DOHH2 (cell line): ENCODE measurements around the gene PLXNA2.

Experiments used
- H3F3A ChIP-seq: fragments of 200-600 bp; sonication (generic), shearing (Covaris generic); 2 replicates; pipeline ENCODE4 v1.6.0; 2016; ENCODE audit warnings: antibody characterized with exemption, mild to moderate bottlenecking; ENCODE audit not compliant: control insufficient read depth, insufficient read depth
- H3K27ac ChIP-seq: fragments of 200-600 bp; sonication (generic); 2 replicates; pipeline ENCODE4 v1.5.1; 2014; ENCODE audit warnings: low read depth, mild to moderate bottlenecking, low read length, moderate library complexity
- H3K27me3 ChIP-seq: fragments of 200-600 bp; sonication (generic); 2 replicates; pipeline ENCODE4 v1.6.1; 2014; ENCODE audit warnings: mild to moderate bottlenecking, low read length, mixed read lengths; ENCODE audit not compliant: control insufficient read depth
- H3K36me3 ChIP-seq: fragments of 200-600 bp; sonication (generic); 2 replicates; pipeline ENCODE4 v1.6.1; 2014; ENCODE audit warnings: mild to moderate bottlenecking, low read length, moderate library complexity, mixed read lengths; ENCODE audit not compliant: control insufficient read depth
- H3K4me1 ChIP-seq: fragments of 200-600 bp; sonication (generic); 2 replicates; pipeline ENCODE4 v1.6.1; 2014; ENCODE audit warnings: mild to moderate bottlenecking, low read length, mixed read lengths; ENCODE audit not compliant: control insufficient read depth
- H3K4me2 ChIP-seq: fragments of 200-600 bp; sonication (generic); 2 replicates; pipeline ENCODE4 v1.6.0; 2014; ENCODE audit warnings: mild to moderate bottlenecking, low read length, moderate library complexity
- H3K4me3 ChIP-seq: fragments of 200-600 bp; sonication (generic); 2 replicates; pipeline ENCODE4 v1.5.1; 2014; ENCODE audit warnings: mild to moderate bottlenecking, low read length, mixed read lengths
- H3K79me2 ChIP-seq: fragments of 200-600 bp; sonication (generic); 2 replicates; pipeline ENCODE4 v1.6.1; 2014; ENCODE audit warnings: mild to moderate bottlenecking, low read length, mixed read lengths; ENCODE audit not compliant: control insufficient read depth
- H3K9me2 ChIP-seq: fragments of 200-600 bp; sonication (generic); replicated peaks from 2 replicates; pipeline ENCODE4 v1.6.1; 2014; ENCODE audit warnings: mild to moderate bottlenecking, low read length, mixed read lengths; ENCODE audit not compliant: control insufficient read depth
- H3K9me3 ChIP-seq: fragments of 200-600 bp; sonication (generic); 2 replicates; pipeline ENCODE4 v1.6.1; 2014; ENCODE audit warnings: antibody characterized with exemption, low read length, mixed read lengths; ENCODE audit not compliant: control insufficient read depth, insufficient read depth
- H4K20me1 ChIP-seq: fragments of 200-600 bp; sonication (generic); 2 replicates; pipeline ENCODE4 v1.6.0; 2014; ENCODE audit warnings: low read depth, mild to moderate bottlenecking, antibody characterized with exemption, low read length, moderate library complexity; ENCODE audit not compliant: control insufficient read depth, insufficient read depth
- CTCF ChIP-seq: fragments of 200-600 bp; sonication (generic); IDR thresholded peaks from one replicate; pipeline ENCODE4 v1.5.1; 2014; ENCODE audit warnings: antibody characterized with exemption, mild to moderate bottlenecking, low read depth, low read length; ENCODE audit not compliant: poor library complexity, severe bottlenecking
- EZH2phosphoT487 ChIP-seq: fragments of 200-600 bp; sonication (generic); IDR thresholded peaks from 2 replicates; pipeline ENCODE4 v1.6.1; 2017; ENCODE audit warnings: borderline replicate concordance, mild to moderate bottlenecking, antibody characterized with exemption, low read length, moderate library complexity, mixed read lengths

The PLXNA2 gene

GRCh38 chr1:208142590-208143382 lies 101.4 kb downstream of the PLXNA2 start:
- no peak overlapping the region for H3K27ac ChIP-seq
- no peak overlapping the region for H3K4me2 ChIP-seq
- H3K79me2 ChIP-seq: no peaks in the 10 kb centered on the region
- no peaks in the 10 kb centered on the region for H3F3A ChIP-seq
- no peak overlapping the region for H3K4me3 ChIP-seq
- TF ChIP-seq CTCF: no peak
- no peaks in the 10 kb centered on the region for H3K4me1 ChIP-seq
- no peaks in the 10 kb centered on the region for H4K20me1 ChIP-seq
- H3K27me3 ChIP-seq: peaks cover 17% of the 10 kb centered on the region
- no peaks in the 10 kb centered on the region for H3K9me3 ChIP-seq
- no peaks in the 10 kb centered on the region for H3K9me2 ChIP-seq
- H3K36me3 ChIP-seq: no peaks in the 10 kb centered on the region

GRCh38 chr1:208141610-208142192 lies 102.5 kb downstream of the PLXNA2 start:
- Histone ChIP-seq H3K36me3 (no peaks in the 10 kb centered on the region), H3K9me3 (no peaks in the 10 kb centered on the region), H3K4me1 (no peaks in the 10 kb centered on the region), H4K20me1 (no peaks in the 10 kb centered on the region), H3K4me2 (no peak overlapping the region), H3K79me2 (no peaks in the 10 kb centered on the region), H3K9me2 (no peaks in the 10 kb centered on the region), H3K4me3 (no peak overlapping the region), H3K27ac (no peak overlapping the region), H3F3A (no peaks in the 10 kb centered on the region), H3K27me3 (peaks cover 17% of the 10 kb centered on the region)
- TF ChIP-seq CTCF: no peak
- no peak for TF ChIP-seq EZH2phosphoT487

GRCh38 chr1:208139434-208140045 lies 104.6 kb downstream of the PLXNA2 start:
- H3K4me1 ChIP-seq: no peaks in the 10 kb centered on the region
- H3F3A ChIP-seq: no peaks in the 10 kb centered on the region
- H3K27me3 ChIP-seq: peaks cover 17% of the 10 kb centered on the region
- no peaks in the 10 kb centered on the region for H4K20me1 ChIP-seq
- no peak overlapping the region for H3K4me3 ChIP-seq
- TF ChIP-seq EZH2phosphoT487 (no peak), CTCF (no peak)
- no peaks in the 10 kb centered on the region for H3K9me2 ChIP-seq
- no peak overlapping the region for H3K27ac ChIP-seq
- no peaks in the 10 kb centered on the region for H3K79me2 ChIP-seq
- H3K9me3 ChIP-seq: no peaks in the 10 kb centered on the region
- H3K4me2 ChIP-seq: no peak overlapping the region
- no peaks in the 10 kb centered on the region for H3K36me3 ChIP-seq
